Gastroesophageal sphincter (tissue), 3 donors: ENCODE measurements around the gene NETO2.

Experiments used
- EP300 ChIP-seq: sonication (generic); formaldehyde crosslinking; IDR thresholded peaks from one replicate; pipeline ENCODE4 v1.6.1; 2017; ENCODE audit warnings: antibody characterized with exemption, mild to moderate bottlenecking
- POLR2A ChIP-seq, 2 donors: fragments of 450-650 bp; IDR thresholded peaks; one replicate each; pipeline ENCODE4 v1.6.1; 2017; ENCODE audit warnings: antibody characterized with exemption in 2 of 2, mild to moderate bottlenecking in 2 of 2, moderate library complexity in 1 of 2
- TF ChIP-seq, protein P1 (sequence below), 4 experiments: fragments of 200-600 bp in 2 of 4; fragments of 450-650 bp in 2 of 4; sonication (generic) in 1 of 4; IDR thresholded peaks; one replicate each; pipeline ENCODE4 v1.5.1; 2017 to 2019; ENCODE audit warnings: antibody characterized with exemption in 4 of 4, mild to moderate bottlenecking in 2 of 4, moderate library complexity in 2 of 4

GRCh38 chr16:47127541-47127940, 16.2 kb downstream of the NETO2 start:
- TF ChIP-seq, protein P1, sequence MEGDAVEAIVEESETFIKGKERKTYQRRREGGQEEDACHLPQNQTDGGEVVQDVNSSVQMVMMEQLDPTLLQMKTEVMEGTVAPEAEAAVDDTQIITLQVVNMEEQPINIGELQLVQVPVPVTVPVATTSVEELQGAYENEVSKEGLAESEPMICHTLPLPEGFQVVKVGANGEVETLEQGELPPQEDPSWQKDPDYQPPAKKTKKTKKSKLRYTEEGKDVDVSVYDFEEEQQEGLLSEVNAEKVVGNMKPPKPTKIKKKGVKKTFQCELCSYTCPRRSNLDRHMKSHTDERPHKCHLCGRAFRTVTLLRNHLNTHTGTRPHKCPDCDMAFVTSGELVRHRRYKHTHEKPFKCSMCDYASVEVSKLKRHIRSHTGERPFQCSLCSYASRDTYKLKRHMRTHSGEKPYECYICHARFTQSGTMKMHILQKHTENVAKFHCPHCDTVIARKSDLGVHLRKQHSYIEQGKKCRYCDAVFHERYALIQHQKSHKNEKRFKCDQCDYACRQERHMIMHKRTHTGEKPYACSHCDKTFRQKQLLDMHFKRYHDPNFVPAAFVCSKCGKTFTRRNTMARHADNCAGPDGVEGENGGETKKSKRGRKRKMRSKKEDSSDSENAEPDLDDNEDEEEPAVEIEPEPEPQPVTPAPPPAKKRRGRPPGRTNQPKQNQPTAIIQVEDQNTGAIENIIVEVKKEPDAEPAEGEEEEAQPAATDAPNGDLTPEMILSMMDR (IDR thresholded peaks at IDR 0.05), result no peak
- no peak for TF ChIP-seq EP300
- TF ChIP-seq POLR2A (IDR thresholded peaks at IDR 0.05), result no peak
